Measurements from ENCODE around the gene ANAPC5.
A peak's percentile ranks its signal among the peaks of the same experiment; 100 is the strongest.
"Not testable (repeated sequence)": the region's sequence is repeated elsewhere in the genome, so short reads cannot be mapped to it uniquely, and the experiment has no call there.

ANAPC5 gene

GRCh38 chr12:121282910-121283309 is 69.3 kb downstream of the ANAPC5 start:
- H3K27ac ChIP-seq (ENCODE audit: insufficient read depth in 1 of 2, low read depth in 1 of 2, low read length in 2 of 2, poor library complexity in 1 of 2, severe bottlenecking in 2 of 2); DNase-seq; POLR2A ChIA-PET; H3K27me3 ChIP-seq (replicated peaks in 2 of 5; ENCODE audit: control insufficient read depth in 4 of 5, insufficient read depth in 5 of 5, low read length in 4 of 5); H3K9me3 ChIP-seq (ENCODE audit: control extremely low read depth in 1 of 5, control insufficient read depth in 4 of 5, insufficient read depth in 2 of 5, low read depth in 1 of 5, low read length in 4 of 5); CTCF ChIA-PET; H3K4me3 ChIP-seq (ENCODE audit: control insufficient read depth in 1 of 7, extremely low read depth in 1 of 7, insufficient read depth in 4 of 7, low read depth in 2 of 7, low read length in 6 of 7); H3K4me1 ChIP-seq (ENCODE audit: control extremely low read depth in 1 of 4, control insufficient read depth in 4 of 4, insufficient read depth in 4 of 4, low read length in 3 of 4): not testable (repeated sequence)
- 89% methylated on average over 9 of the region's 11 CpGs for WGBS (ENCODE audit: insufficient coverage)
- H3K36me3 ChIP-seq (ENCODE audit: control insufficient read depth in 4 of 4, insufficient read depth in 4 of 4, low read length in 3 of 4), result peaks cover 9 to 34% (median 18%) of the 10 kb centered on the region in 4 experiments

DNA sequence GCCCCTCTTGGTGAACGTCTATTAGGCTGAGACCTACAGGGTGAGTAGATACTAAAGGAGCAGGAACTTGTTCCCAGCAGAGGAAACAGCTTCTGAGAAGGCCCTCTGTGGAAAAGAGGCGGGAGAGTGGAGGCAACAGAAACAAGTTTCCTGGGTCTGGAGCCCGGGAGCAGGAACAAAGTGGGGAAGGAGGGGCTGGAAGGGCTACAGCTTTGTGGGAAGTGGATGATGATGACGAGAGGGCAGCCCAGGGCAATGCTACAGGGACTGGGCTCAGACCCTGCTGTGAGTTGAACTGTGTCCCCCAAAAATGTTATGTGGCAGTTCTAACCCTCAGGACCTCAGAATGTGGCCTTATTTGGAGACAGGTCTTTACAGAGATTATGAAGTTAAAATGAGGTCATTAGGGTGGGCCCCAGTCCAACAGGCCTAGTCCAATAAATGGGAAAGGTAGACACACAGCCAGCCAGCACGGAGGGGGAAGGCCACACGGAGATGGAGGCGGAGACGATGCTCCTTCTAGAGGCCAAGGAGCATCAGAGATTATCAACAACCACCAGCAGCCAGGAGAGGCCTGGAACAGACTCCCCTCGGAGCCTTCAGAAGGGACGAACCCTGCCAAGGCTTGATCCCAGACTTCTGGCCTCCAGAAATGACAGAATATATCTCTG is 70.0 kb downstream of the ANAPC5 start:
- peaks cover 9 to 37% (median 20%) of the 10 kb centered on the region in 4 experiments for H3K36me3 ChIP-seq (ENCODE audit: control insufficient read depth in 4 of 4, insufficient read depth in 4 of 4, low read length in 3 of 4)
- H3K27ac ChIP-seq (ENCODE audit: insufficient read depth in 1 of 2, low read depth in 1 of 2, low read length in 2 of 2, poor library complexity in 1 of 2, severe bottlenecking in 2 of 2), result no peak overlapping the region
- no peaks in the 10 kb centered on the region for H3K27me3 ChIP-seq (replicated peaks in 2 of 5; ENCODE audit: control insufficient read depth in 4 of 5, insufficient read depth in 5 of 5, low read length in 4 of 5)
- ChIA-PET CTCF (no interaction called here), POLR2A (no interaction called here)
- WGBS (ENCODE audit: insufficient coverage), result 95% methylated on average over 8 of the region's 10 CpGs
- H3K9me3 ChIP-seq (ENCODE audit: control extremely low read depth in 1 of 5, control insufficient read depth in 4 of 5, insufficient read depth in 2 of 5, low read depth in 1 of 5, low read length in 4 of 5), result no peaks in the 10 kb centered on the region
- H3K4me3 ChIP-seq (ENCODE audit: control insufficient read depth in 1 of 7, extremely low read depth in 1 of 7, insufficient read depth in 4 of 7, low read depth in 2 of 7, low read length in 6 of 7), result no peak overlapping the region
- DNase-seq, result no peak
- H3K4me1 ChIP-seq (ENCODE audit: control extremely low read depth in 1 of 4, control insufficient read depth in 4 of 4, insufficient read depth in 4 of 4, low read length in 3 of 4), result peaks cover under 1 to 2% (median 1%) of the 10 kb centered on the region in 4 experiments

DNA sequence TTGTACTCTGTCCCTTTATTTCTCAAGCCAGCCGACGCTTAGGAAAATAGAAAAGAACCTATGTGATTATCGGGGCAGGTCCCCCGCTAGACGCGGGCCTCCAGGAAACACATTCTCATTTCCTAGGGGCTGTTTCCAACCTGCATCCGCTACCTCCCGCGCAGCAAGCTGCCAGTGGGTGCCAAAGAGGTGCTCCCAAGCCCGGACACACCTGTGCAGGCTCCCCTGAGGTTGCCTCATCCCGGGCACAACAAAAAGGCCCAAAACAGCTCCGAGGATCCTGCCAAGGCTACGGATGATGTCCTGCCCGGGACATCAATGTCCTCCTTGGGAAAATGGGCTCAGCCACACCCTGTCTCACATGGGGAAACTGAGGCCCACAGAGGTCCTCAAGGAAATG is 71.1 kb downstream of the ANAPC5 start:
- WGBS (ENCODE audit: insufficient coverage), result 100% methylated on average over 8 of the region's 14 CpGs
- peaks cover 9 to 37% (median 22%) of the 10 kb centered on the region in 4 experiments for H3K36me3 ChIP-seq (ENCODE audit: control insufficient read depth in 4 of 4, insufficient read depth in 4 of 4, low read length in 3 of 4)
- H3K4me3 ChIP-seq (ENCODE audit: control insufficient read depth in 1 of 7, extremely low read depth in 1 of 7, insufficient read depth in 4 of 7, low read depth in 2 of 7, low read length in 6 of 7); DNase-seq; H3K9me3 ChIP-seq (ENCODE audit: control extremely low read depth in 1 of 5, control insufficient read depth in 4 of 5, insufficient read depth in 2 of 5, low read depth in 1 of 5, low read length in 4 of 5); POLR2A ChIA-PET; CTCF ChIA-PET; H3K4me1 ChIP-seq (ENCODE audit: control extremely low read depth in 1 of 4, control insufficient read depth in 4 of 4, insufficient read depth in 4 of 4, low read length in 3 of 4); H3K27ac ChIP-seq (ENCODE audit: insufficient read depth in 1 of 2, low read depth in 1 of 2, low read length in 2 of 2, poor library complexity in 1 of 2, severe bottlenecking in 2 of 2); H3K27me3 ChIP-seq (replicated peaks in 2 of 5; ENCODE audit: control insufficient read depth in 4 of 5, insufficient read depth in 5 of 5, low read length in 4 of 5): not testable (repeated sequence)

GRCh38 chr12:121280531-121280930 is 71.7 kb downstream of the ANAPC5 start:
- POLR2A ChIA-PET; H3K4me3 ChIP-seq (ENCODE audit: control insufficient read depth in 1 of 7, extremely low read depth in 1 of 7, insufficient read depth in 4 of 7, low read depth in 2 of 7, low read length in 6 of 7); CTCF ChIA-PET; H3K9me3 ChIP-seq (ENCODE audit: control extremely low read depth in 1 of 5, control insufficient read depth in 4 of 5, insufficient read depth in 2 of 5, low read depth in 1 of 5, low read length in 4 of 5); DNase-seq; H3K27ac ChIP-seq (ENCODE audit: insufficient read depth in 1 of 2, low read depth in 1 of 2, low read length in 2 of 2, poor library complexity in 1 of 2, severe bottlenecking in 2 of 2); H3K27me3 ChIP-seq (replicated peaks in 2 of 5; ENCODE audit: control insufficient read depth in 4 of 5, insufficient read depth in 5 of 5, low read length in 4 of 5); H3K4me1 ChIP-seq (ENCODE audit: control extremely low read depth in 1 of 4, control insufficient read depth in 4 of 4, insufficient read depth in 4 of 4, low read length in 3 of 4): not testable (repeated sequence)
- peaks cover 9 to 33% (median 22%) of the 10 kb centered on the region in 4 experiments for H3K36me3 ChIP-seq (ENCODE audit: control insufficient read depth in 4 of 4, insufficient read depth in 4 of 4, low read length in 3 of 4)
- whole genome bisulfite sequencing (ENCODE audit: insufficient coverage), result 95% methylated on average over 9 of the region's 11 CpGs

GRCh38 chr12:121279507-121279915 is 72.7 kb downstream of the ANAPC5 start:
- ChIA-PET CTCF (interaction anchor here (0.6 kb wide), 1 partner anchor 82 kb away, joined by 3 read pairs; no protein-coding TSS in a partner anchor), POLR2A (no interaction called here)
- 70% methylated on average over 10 of the region's 10 CpGs for WGBS (ENCODE audit: insufficient coverage)
- Histone ChIP-seq H3K36me3 (ENCODE audit: control insufficient read depth in 4 of 4, insufficient read depth in 4 of 4, low read length in 3 of 4) (peaks cover 5 to 31% (median 22%) of the 10 kb centered on the region in 4 experiments), H3K4me3 (ENCODE audit: control insufficient read depth in 1 of 7, extremely low read depth in 1 of 7, insufficient read depth in 4 of 7, low read depth in 2 of 7, low read length in 6 of 7) (no peak overlapping the region), H3K27me3 (replicated peaks in 2 of 5; ENCODE audit: control insufficient read depth in 4 of 5, insufficient read depth in 5 of 5, low read length in 4 of 5) (no peaks in the 10 kb centered on the region), H3K4me1 (ENCODE audit: control extremely low read depth in 1 of 4, control insufficient read depth in 4 of 4, insufficient read depth in 4 of 4, low read length in 3 of 4) (peaks cover 0 to 1% (median 0%) of the 10 kb centered on the region in 4 experiments), H3K27ac (ENCODE audit: insufficient read depth in 1 of 2, low read depth in 1 of 2, low read length in 2 of 2, poor library complexity in 1 of 2, severe bottlenecking in 2 of 2) (no peak overlapping the region), H3K9me3 (ENCODE audit: control extremely low read depth in 1 of 5, control insufficient read depth in 4 of 5, insufficient read depth in 2 of 5, low read depth in 1 of 5, low read length in 4 of 5) (no peaks in the 10 kb centered on the region)
- DNase-seq, result no peak

GRCh38 chr12:121279071-121279375 is 73.2 kb downstream of the ANAPC5 start:
- H3K27ac ChIP-seq (ENCODE audit: insufficient read depth in 1 of 2, low read depth in 1 of 2, low read length in 2 of 2, poor library complexity in 1 of 2, severe bottlenecking in 2 of 2), result no peak overlapping the region
- POLR2A ChIA-PET, result no interaction called here

DNA sequence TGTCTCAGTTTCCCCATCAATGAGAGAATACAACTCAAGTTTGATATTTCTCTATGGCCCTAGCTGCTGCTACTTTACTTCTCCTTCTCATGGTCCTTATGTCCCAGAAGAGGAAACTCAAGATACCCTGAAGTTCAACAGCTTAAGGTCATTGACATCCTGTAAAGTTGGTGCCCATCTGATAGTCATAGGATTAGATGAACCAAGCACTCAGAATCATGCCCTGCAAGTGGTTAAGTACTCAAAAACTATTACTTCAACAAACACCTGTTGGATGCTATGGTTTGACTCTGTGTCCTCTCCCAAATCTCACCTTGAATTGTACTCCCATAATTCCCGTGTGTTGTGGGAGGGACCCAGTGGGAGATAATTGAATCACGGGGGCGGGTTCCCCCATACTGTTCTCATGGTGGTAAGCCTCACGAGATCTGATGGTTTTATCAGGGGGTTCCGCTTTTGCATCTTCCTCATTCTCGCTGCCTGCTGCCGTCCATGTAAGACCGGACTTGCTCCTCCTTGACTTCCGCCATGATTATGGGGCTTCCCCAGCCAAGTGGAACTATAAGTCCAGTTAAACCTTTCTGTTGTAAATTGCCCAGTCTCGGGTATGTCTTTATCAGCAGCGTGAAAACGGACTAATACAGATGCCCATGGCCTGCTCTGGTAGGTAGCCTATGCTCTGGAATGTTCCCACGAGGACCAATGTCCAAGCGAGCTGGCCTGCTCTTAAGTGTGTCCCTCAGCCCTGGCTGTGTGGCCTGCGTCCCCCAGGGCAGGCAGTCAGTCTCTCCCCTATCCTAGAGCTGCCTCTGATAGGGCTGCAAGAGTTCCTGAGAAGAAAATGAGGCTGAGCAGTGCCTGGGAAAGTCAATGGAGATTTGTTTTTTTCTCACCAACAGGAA is 73.8 kb downstream of the ANAPC5 start:
- 96% methylated on average over 15 of the region's 15 CpGs for WGBS (ENCODE audit: insufficient coverage)

More at GRCh38 chr12:121279071-121279375, 73.2 kb downstream of the ANAPC5 start:
- H3K27me3 ChIP-seq (replicated peaks in 2 of 5; ENCODE audit: control insufficient read depth in 4 of 5, insufficient read depth in 5 of 5, low read length in 4 of 5), result no peaks in the 10 kb centered on the region
- no peak for DNase-seq
- H3K9me3 ChIP-seq (ENCODE audit: control extremely low read depth in 1 of 5, control insufficient read depth in 4 of 5, insufficient read depth in 2 of 5, low read depth in 1 of 5, low read length in 4 of 5), result no peaks in the 10 kb centered on the region
- no peak overlapping the region for H3K4me3 ChIP-seq (ENCODE audit: control insufficient read depth in 1 of 7, extremely low read depth in 1 of 7, insufficient read depth in 4 of 7, low read depth in 2 of 7, low read length in 6 of 7)
- CTCF ChIA-PET, result no interaction called here
- peaks cover 0 to 1% (median 0%) of the 10 kb centered on the region in 4 experiments for H3K4me1 ChIP-seq (ENCODE audit: control extremely low read depth in 1 of 4, control insufficient read depth in 4 of 4, insufficient read depth in 4 of 4, low read length in 3 of 4)
- WGBS (ENCODE audit: insufficient coverage), result 98% methylated on average over 9 of the region's 13 CpGs
- peaks cover 4 to 35% (median 24%) of the 10 kb centered on the region in 4 experiments for H3K36me3 ChIP-seq (ENCODE audit: control insufficient read depth in 4 of 4, insufficient read depth in 4 of 4, low read length in 3 of 4)

More for the DNA sequence above, 73.8 kb downstream of the ANAPC5 start:
- DNase-seq, result peak in 2 of 3 donors; percentile 23 to 33
- ChIA-PET POLR2A (no interaction called here), CTCF (no interaction called here)
- Histone ChIP-seq H3K9me3 (ENCODE audit: control extremely low read depth in 1 of 5, control insufficient read depth in 4 of 5, insufficient read depth in 2 of 5, low read depth in 1 of 5, low read length in 4 of 5) (no peaks in the 10 kb centered on the region), H3K27me3 (replicated peaks in 2 of 5; ENCODE audit: control insufficient read depth in 4 of 5, insufficient read depth in 5 of 5, low read length in 4 of 5) (no peaks in the 10 kb centered on the region), H3K4me1 (ENCODE audit: control extremely low read depth in 1 of 4, control insufficient read depth in 4 of 4, insufficient read depth in 4 of 4, low read length in 3 of 4) (peaks cover 0 to 1% (median 0%) of the 10 kb centered on the region in 4 experiments), H3K36me3 (ENCODE audit: control insufficient read depth in 4 of 4, insufficient read depth in 4 of 4, low read length in 3 of 4) (peaks cover 4 to 37% (median 26%) of the 10 kb centered on the region in 4 experiments), H3K27ac (ENCODE audit: insufficient read depth in 1 of 2, low read depth in 1 of 2, low read length in 2 of 2, poor library complexity in 1 of 2, severe bottlenecking in 2 of 2) (no peak overlapping the region), H3K4me3 (ENCODE audit: control insufficient read depth in 1 of 7, extremely low read depth in 1 of 7, insufficient read depth in 4 of 7, low read depth in 2 of 7, low read length in 6 of 7) (no peak overlapping the region)
